OCI-LY3 (cell line): ENCODE results near the gene AIF1.
"Not testable (repeated sequence)": the region's sequence is repeated elsewhere in the genome, so short reads cannot be mapped to it uniquely, and the experiment has no call there.

Experiments used
- H2AFZ ChIP-seq: fragments of 200-600, 300-600 bp; shearing (Covaris generic); 2 replicates; pipeline ENCODE4 v1.6.0; 2014; ENCODE audit warnings: antibody characterized with exemption, low read depth, low read length
- H3K27ac ChIP-seq: fragments of 200-600, 300-600 bp; sonication (generic); 2 replicates; pipeline ENCODE4 v1.5.1; 2014; ENCODE audit warnings: mild to moderate bottlenecking, low read length, moderate library complexity, mixed read lengths
- H3K27me3 ChIP-seq: fragments of 200-600, 300-600 bp; sonication (generic); 2 replicates; pipeline ENCODE4 v1.6.1; 2014; ENCODE audit warnings: low read depth, low read length, mixed read lengths
- H3K36me3 ChIP-seq: fragments of 200-600, 300-600 bp; sonication (generic); replicated peaks from 2 replicates; pipeline ENCODE3; 2014; ENCODE audit warnings: low read depth, low read length, mixed read lengths
- H3K4me1 ChIP-seq: fragments of 300-600, 200-600 bp; sonication (generic); 2 replicates; pipeline ENCODE4 v1.6.1; 2014; ENCODE audit warnings: low read length, mixed read lengths
- H3K4me2 ChIP-seq: fragments of 200-600, 300-600 bp; sonication (generic); 2 replicates; pipeline ENCODE4 v1.6.1; 2014; ENCODE audit warnings: low read length, mixed read lengths
- H3K4me3 ChIP-seq: fragments of 300-600, 200-600 bp; sonication (generic); 2 replicates; pipeline ENCODE4 v1.5.1; 2014; ENCODE audit warnings: antibody characterized with exemption, mild to moderate bottlenecking, low read length, moderate library complexity
- H3K79me2 ChIP-seq: fragments of 300-600, 200-600 bp; shearing (Covaris generic); 2 replicates; pipeline ENCODE4 v1.6.1; 2014; ENCODE audit warnings: mild to moderate bottlenecking, low read length, mixed read lengths
- H3K9ac ChIP-seq: fragments of 300-600, 200-600 bp; shearing (Covaris generic); 2 replicates; pipeline ENCODE4 v1.6.0; 2014; ENCODE audit warnings: mild to moderate bottlenecking, low read length, moderate library complexity
- H3K9me3 ChIP-seq: fragments of 200-600, 300-600 bp; shearing (Covaris generic); 2 replicates; pipeline ENCODE4 v1.6.1; 2014; ENCODE audit warnings: low read length, mixed read lengths; ENCODE audit not compliant: insufficient read depth
- H4K20me1 ChIP-seq: fragments of 200-600, 300-600 bp; sonication (generic); 2 replicates; pipeline ENCODE4 v1.6.1; 2016; ENCODE audit warnings: low read length, mixed read lengths; ENCODE audit not compliant: insufficient read depth
- EZH2phosphoT487 ChIP-seq: fragments of 200-600 bp; shearing (Covaris generic); IDR thresholded peaks from 2 replicates; pipeline ENCODE4 v1.6.1; 2018; ENCODE audit warnings: antibody characterized with exemption, mixed run types, low read depth
- TF ChIP-seq, protein P1 (sequence below): fragments of 200-600, 300-600 bp; sonication (generic); IDR thresholded peaks from 2 replicates; pipeline ENCODE4 v1.5.1; 2014; ENCODE audit warnings: antibody characterized with exemption, low read length, low read depth

The AIF1 gene

DNA sequence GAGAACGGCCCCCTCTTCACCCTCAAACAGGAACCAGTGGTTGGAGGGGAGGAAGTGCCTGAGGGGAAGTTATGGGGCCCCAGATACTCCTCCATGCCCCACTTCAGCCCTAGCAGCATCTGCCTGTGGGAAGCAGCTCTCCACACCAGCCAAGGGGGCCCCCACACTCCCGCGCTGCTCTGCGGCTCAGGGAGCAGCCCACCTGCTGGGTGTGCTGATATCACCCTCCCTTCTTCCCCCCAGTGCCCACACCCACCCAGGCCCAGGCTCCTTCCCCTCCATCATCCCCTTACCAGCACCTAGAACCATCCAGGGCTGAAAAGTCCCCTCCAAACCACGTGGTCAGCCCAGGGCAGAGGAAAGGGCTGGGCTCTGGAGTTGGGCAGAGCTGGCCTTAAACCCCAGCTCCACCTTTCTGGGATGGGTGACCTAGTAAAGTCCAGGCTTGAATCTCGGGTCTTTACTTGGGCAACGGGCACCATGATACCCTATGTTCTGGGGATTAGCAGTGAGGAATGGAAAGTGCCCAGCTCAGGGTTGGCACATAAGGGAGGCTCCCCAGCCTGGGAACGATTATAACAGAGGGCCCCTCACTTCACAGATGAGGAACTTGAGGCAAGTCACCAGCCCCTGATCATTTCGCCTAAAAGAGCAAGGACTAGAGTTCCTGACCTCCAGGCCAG lies 28.3 kb upstream of the AIF1 start:
- Histone ChIP-seq H3K4me2 (peak overlapping the region; percentile 61), H3K27me3 (no peaks in the 10 kb centered on the region), H3K36me3 (peaks cover 4% of the 10 kb centered on the region), H3K4me1 (peaks cover 49% of the 10 kb centered on the region), H3K79me2 (peaks cover 19% of the 10 kb centered on the region), H3K9ac (peak overlapping the region; percentile 52; the same call in 1 of the 2 replicates), H2AFZ (no peak overlapping the region), H4K20me1 (no peaks in the 10 kb centered on the region), H3K9me3 (no peaks in the 10 kb centered on the region), H3K4me3 (no peak overlapping the region), H3K27ac (peak overlapping the region; percentile 82)
- TF ChIP-seq, protein P1, sequence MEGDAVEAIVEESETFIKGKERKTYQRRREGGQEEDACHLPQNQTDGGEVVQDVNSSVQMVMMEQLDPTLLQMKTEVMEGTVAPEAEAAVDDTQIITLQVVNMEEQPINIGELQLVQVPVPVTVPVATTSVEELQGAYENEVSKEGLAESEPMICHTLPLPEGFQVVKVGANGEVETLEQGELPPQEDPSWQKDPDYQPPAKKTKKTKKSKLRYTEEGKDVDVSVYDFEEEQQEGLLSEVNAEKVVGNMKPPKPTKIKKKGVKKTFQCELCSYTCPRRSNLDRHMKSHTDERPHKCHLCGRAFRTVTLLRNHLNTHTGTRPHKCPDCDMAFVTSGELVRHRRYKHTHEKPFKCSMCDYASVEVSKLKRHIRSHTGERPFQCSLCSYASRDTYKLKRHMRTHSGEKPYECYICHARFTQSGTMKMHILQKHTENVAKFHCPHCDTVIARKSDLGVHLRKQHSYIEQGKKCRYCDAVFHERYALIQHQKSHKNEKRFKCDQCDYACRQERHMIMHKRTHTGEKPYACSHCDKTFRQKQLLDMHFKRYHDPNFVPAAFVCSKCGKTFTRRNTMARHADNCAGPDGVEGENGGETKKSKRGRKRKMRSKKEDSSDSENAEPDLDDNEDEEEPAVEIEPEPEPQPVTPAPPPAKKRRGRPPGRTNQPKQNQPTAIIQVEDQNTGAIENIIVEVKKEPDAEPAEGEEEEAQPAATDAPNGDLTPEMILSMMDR = no peak
- no peak for TF ChIP-seq EZH2phosphoT487

DNA sequence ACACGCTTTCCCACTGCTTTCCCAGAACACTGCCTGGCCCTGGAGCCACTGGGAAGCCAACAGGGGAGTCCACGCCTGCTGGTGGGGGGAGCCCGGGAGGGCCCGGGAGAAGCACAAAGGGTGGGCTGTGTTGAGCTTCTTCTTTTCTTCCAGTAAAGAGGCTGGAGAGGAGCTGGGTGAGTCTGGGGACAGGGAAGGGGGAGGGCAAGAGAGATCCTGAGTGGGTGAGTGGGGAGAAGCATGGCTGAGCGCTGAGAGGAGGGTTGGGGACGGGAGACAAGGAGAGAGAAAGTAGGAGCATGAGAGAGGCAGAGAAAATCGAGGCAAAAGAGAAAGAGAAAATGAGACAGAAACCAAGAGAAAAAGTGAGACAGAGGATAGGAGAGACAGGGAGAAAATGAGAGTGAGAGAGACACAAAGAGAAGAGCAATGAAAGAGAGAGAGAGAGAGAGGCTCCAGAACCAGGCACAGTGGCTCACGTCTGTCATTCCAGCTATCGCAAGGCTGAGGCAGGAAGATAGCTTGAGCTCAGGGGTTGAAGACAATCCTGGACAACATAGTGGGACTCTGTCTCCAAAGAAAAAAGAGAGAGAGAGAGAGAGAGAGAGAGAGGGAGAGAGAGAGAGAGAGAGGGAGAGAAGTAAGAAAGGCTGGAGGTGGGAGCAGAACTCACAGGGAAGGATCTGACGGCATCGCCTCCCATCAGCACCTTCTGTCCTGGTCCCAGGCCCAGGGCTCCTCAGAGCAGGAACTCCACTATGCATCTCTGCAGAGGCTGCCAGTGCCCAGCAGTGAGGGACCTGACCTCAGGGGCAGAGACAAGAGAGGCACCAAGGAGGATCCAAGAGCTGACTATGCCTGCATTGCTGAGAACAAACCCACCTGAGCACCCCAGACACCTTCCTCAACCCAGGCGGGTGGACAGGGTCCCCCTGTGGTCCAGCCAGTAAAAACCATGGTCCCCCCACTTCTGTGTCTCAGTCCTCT lies 26.9 kb upstream of the AIF1 start:
- Histone ChIP-seq H3K36me3 (no peaks in the 10 kb centered on the region), H3K4me2 (no peak overlapping the region; the same call in 1 of the 2 replicates), H3K9me3 (no peaks in the 10 kb centered on the region), H3K79me2 (peaks cover 6% of the 10 kb centered on the region), H3K27ac (no peak overlapping the region), H3K4me1 (peaks cover 38% of the 10 kb centered on the region), H3K27me3 (no peaks in the 10 kb centered on the region), H2AFZ (no peak overlapping the region), H4K20me1 (no peaks in the 10 kb centered on the region), H3K9ac (no peak overlapping the region; the same call in 1 of the 2 replicates), H3K4me3 (no peak overlapping the region)
- TF ChIP-seq, protein P1 = no peak
- TF ChIP-seq EZH2phosphoT487 = no peak

DNA sequence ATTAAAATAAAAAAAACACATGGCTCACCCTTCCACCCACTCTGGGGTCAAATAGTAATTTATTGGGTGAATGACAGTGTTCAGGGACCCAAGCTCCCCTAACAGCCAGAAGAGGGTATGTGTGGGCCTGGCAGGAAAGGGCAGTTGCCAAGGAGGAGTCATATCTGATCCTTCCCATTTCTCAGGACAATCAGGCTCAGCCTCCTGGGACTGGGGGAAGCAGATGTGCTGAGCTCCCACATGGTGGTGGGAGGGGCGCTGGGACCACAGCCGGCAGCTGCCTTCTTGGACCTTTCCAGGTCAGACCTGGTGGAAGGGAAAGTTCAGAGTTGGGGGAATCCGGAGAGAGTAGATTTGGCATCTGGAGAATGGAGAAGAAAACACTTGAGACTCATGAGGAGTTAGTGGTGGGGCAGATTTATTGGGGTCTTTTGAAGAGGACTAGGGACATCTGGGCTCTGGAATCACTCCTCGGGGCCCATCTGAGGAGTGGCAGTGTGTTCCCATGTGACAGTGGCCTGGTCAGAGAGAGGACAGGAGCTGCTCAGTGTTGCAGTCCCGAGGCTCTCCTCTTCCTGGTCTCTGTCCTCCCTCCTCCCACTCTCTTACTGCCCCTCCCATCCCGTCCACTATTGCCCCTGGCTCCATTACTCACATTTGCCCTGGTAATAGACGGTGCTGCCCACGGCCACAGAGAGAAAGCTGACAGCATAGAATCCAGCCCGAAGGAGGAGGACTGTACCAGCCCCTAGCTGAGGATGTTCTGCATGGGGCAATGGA lies 26.0 kb upstream of the AIF1 start:
- no peak overlapping the region for H3K9ac ChIP-seq
- H3K36me3 ChIP-seq = no peaks in the 10 kb centered on the region
- TF ChIP-seq, protein P1 = no peak
- TF ChIP-seq EZH2phosphoT487 = no peak
- no peaks in the 10 kb centered on the region for H3K27me3 ChIP-seq
- H3K9me3 ChIP-seq = no peaks in the 10 kb centered on the region
- no peaks in the 10 kb centered on the region for H4K20me1 ChIP-seq
- no peak overlapping the region for H3K27ac ChIP-seq
- peaks cover under 1% of the 10 kb centered on the region; the same call in 1 of the 2 replicates for H3K79me2 ChIP-seq
- H3K4me3 ChIP-seq = no peak overlapping the region
- H3K4me2 ChIP-seq = no peak overlapping the region
- H2AFZ ChIP-seq = no peak overlapping the region
- H3K4me1 ChIP-seq = peaks cover 37% of the 10 kb centered on the region

DNA sequence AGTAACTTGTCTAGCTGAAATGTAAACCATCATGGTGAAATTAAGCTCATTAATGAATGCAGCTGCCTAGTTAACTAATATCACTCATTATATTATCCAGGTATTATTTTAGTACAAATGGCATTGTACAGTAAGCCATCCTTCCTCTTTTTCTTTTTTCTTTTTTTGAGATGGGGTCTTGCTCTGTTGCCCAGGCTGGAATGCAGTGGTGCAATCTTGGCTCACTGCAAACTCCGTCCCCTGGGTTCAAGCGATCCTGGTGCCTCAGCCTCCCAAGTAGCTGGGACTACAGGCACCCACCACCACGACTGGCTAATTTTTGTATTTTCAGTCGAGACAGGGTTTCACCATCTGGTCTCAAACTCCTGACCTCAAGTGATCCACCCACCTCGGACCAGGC lies 24.3 kb upstream of the AIF1 start:
- H3K4me3 ChIP-seq, H3K9me3 ChIP-seq, H3K4me2 ChIP-seq, H3K27ac ChIP-seq, H3K79me2 ChIP-seq, H3K9ac ChIP-seq, H3K27me3 ChIP-seq, H3K36me3 ChIP-seq, H4K20me1 ChIP-seq, H2AFZ ChIP-seq: not testable (repeated sequence)
- peaks cover 23% of the 10 kb centered on the region for H3K4me1 ChIP-seq
